ENCODE results near the gene LPCAT2. TPM values are rescaled to one million over a fixed set of nuclear protein-coding genes. Genes with fewer than 3 reads are reported as not detected.

LPCAT2 gene, protein sequence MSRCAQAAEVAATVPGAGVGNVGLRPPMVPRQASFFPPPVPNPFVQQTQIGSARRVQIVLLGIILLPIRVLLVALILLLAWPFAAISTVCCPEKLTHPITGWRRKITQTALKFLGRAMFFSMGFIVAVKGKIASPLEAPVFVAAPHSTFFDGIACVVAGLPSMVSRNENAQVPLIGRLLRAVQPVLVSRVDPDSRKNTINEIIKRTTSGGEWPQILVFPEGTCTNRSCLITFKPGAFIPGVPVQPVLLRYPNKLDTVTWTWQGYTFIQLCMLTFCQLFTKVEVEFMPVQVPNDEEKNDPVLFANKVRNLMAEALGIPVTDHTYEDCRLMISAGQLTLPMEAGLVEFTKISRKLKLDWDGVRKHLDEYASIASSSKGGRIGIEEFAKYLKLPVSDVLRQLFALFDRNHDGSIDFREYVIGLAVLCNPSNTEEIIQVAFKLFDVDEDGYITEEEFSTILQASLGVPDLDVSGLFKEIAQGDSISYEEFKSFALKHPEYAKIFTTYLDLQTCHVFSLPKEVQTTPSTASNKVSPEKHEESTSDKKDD
- total RNA-seq: 1 to 10 TPM in 1 of 2 donors, under 1 TPM in 1; 0.30 to 3.0 TPM

DNA sequence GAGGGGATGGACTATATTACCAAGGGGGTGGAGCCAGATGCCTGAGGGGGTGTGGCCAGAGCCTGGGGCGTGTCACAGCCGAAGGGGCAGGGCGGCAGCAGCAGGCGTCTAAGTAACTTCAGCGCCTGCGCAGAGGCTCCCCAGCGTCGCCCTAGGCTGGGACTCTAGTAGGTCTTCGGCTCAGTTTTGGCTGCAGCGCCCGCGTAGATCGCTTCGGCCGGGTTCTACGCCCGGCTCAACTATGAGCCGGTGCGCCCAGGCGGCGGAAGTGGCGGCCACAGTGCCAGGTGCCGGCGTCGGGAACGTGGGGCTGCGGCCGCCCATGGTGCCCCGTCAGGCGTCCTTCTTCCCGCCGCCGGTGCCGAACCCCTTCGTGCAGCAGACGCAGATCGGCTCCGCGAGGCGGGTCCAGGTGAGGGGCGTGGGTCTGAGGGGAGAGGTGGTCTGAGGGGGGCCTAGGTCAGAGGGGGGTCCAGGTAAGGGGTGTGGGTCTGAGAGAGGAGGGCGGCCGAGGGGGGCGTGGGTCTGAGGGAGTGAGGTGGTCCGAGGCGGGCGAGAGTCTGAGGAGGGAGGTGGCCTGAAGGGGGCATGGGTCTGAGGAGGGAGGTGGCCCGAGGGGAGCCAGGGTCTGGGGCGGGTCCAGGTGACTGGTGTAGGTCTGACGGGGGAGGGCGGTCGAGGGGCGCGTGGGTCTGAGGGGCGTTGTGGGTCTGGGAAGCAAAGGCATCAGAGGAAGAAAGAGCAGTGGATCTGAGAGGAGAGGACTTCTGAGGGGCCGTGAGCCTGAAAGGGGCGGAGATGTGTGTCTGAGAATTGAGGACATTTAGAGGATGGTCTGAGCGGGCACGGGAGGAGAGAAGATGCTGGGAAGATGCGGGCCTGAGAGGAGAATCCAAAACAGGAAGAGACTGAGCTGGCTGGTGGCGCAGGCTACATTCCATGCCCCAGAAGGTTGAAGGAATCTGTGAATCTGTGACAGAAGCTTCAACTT, at the start of gene LPCAT2:
TSS of gene LPCAT2 (plus strand) at position 132 of the 991 bp plus-strand sequence. CDS start at position 242, 110 bp downstream.
- peak in 1 of 2 donors; percentile 60 for DNase-seq (ENCODE audit: low spot score in 2 of 2)
- H3K36me3 Mint-ChIP-seq: peaks cover 17 to 22% of the 10 kb centered on the region in 2 donors

DNA sequence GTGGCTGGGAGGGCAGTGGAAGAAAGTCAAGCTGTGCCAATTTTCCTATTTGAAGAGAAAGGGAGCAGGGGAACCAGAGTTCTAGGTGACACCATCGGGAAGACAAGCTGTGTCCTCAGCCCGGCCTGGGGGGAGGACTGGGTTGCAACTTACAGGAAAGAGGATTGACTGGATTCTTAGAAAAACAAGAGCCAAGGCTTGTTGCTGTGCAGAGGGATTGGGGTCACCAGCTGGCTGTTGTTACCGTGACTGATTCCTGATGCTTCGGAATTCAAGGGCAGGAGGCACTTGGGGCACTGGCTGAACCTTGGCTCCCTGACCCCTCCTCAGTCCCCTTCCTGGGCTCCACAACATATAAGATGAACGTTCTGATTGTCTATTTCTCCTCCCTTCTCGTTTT, 46.6 kb upstream of the LPCAT2 start:
- DNase-seq (ENCODE audit: low spot score in 2 of 2): no peak

More for the DNA sequence above, at the start of gene LPCAT2:
- ATAC-seq: peak; percentile 56 to 95
- H3K9me3 Mint-ChIP-seq: no peaks in the 10 kb centered on the region
- H3K27ac Mint-ChIP-seq: peak within 1 kb of the TSS in 1 of 2 donors; percentile 51

DNA sequence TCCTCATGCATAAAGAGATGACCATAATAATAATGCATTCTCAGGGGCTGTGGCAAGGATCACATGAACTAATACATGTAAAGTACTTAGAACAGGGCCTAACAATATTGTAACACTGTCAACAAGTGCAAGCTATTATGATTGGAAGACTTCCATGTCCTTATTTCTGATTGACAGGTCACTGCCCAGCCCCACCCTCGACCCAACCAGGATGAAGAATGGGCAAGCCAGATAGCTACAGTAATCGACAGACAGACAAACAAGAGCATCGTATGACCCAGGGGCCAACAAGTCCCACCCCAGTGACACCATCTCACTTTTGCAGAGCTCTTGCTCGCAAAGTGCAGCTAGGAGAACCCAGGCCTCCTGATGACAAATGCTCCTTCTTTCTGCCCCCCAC, 44.5 kb upstream of the LPCAT2 start:
- no peak overlapping the region for H3K27ac Mint-ChIP-seq
- no peaks in the 10 kb centered on the region for H3K9me3 Mint-ChIP-seq
- no peaks in the 10 kb centered on the region for H3K36me3 Mint-ChIP-seq
- ATAC-seq (no peak), DNase-seq (ENCODE audit: low spot score in 2 of 2) (no peak)

More for the DNA sequence above, 46.6 kb upstream of the LPCAT2 start:
- ATAC-seq: no peak
- Mint-ChIP-seq H3K36me3 (no peaks in the 10 kb centered on the region), H3K9me3 (no peaks in the 10 kb centered on the region), H3K27ac (no peak overlapping the region)

DNA sequence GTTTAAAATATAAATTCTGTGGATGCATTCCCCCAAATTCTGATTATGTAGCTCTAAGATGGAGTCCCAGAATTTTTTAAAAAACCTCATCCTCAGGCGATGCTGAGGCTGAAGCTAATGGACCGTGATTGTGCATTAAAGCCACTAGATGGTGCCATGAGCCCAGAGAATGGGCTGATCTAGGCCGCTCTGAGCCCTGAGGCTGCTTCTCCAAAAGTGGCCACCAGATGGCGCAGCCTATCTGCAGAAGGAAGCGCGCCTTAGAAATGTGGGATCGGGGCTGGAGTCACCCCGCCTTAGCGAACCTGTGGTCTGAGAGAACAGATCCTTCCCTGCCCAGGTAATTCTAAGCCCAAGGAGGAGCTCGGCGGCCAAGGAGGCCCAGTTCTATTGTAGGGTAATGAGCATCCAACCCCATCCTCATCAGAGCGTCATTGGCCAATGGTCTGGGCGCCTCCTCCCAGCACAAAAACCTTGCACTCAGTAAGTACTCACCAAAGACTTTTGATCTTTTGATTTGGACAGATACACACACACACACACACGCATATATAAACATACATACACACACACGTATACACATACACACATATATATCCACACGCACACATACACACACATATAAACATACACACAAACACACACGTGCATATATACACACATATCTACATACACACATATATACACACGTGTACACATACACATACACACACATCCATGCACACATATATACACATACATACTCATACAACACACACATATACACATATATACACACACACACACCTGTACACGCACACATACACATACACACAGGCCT, 43.6 kb upstream of the LPCAT2 start:
- Mint-ChIP-seq H3K27ac (no peak overlapping the region), H3K9me3 (no peaks in the 10 kb centered on the region), H3K36me3 (no peaks in the 10 kb centered on the region)
- ATAC-seq (peak; percentile 96), DNase-seq (ENCODE audit: low spot score in 2 of 2) (peak; percentile 78 to 89)

DNA sequence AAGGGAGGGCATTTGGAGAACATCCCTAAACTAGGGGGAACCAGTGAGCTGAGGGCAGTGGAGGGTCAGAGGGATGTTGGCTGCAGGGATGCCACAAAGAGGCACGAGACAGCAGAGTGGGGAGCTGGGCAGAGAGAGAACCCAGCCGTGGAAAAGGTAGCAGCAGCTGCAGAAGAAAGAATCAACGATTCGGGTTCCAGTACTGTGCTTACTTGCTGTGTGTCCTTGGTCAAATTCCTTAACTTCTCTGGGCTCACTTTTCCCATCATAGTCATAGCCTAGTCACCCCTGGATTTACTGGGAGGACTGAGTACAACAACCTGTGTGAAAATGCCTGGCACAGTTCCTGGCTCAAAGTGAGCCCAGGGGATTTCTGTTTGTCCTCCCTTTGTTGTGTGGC, 42.7 kb upstream of the LPCAT2 start:
- ATAC-seq (no peak), DNase-seq (ENCODE audit: low spot score in 2 of 2) (no peak)
- Mint-ChIP-seq H3K9me3 (no peaks in the 10 kb centered on the region), H3K27ac (no peak overlapping the region), H3K36me3 (no peaks in the 10 kb centered on the region)

DNA sequence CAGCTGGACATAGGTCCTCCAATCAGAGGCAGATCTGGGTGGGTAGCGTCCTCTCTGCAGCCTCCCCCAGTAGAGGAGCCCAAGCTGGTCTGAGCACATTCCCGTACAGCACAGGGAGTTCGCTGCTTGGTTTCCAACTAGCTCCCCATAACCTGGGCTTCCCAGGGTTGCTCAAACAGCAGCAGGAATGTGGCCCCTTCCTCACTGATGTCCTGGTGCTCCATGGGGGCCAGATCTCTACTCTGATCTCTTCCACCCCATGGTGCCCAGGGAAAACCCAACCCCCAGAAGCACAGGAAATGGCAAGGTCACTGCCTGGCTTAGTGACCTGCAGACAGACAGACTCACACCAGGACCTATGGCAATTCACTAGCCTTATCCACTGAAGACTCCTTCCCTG, 41.0 kb upstream of the LPCAT2 start:
- no peaks in the 10 kb centered on the region for H3K9me3 Mint-ChIP-seq
- ATAC-seq (no peak), DNase-seq (ENCODE audit: low spot score in 2 of 2) (no peak)

DNA sequence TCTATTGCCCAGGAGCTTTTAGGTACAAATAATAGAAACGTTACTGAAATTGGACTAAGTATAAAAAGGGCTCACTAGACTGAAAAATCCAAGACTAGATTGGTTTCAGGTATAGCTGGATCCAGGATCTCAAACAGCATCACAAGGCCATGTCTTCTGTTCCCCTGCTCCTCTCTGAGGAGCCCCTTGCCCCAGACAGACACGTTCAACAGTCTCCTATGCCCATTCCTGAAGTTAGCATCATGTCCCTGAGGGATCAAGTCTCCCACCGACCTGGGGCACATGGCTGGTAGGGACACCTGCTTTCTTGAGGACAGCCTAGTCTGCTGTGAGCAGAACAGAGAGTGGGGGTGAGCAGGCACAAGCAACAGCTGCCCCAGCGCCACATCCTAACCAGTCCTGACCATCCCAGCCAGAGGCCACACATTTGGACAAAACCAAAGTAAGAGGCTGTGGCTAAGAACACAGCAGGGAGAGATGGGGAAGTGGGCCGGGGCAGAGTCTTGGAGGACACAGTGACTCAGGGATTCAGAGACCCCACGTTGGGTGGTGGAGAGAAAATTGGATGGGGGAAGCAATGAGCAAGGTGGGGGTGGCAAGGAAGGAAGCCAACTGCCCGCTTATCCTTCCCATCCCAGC, 40.4 kb upstream of the LPCAT2 start:
- Mint-ChIP-seq H3K9me3 (no peaks in the 10 kb centered on the region), H3K36me3 (no peaks in the 10 kb centered on the region), H3K27ac (peak overlapping the region in 1 of 2 donors; percentile 14)
- no peak for DNase-seq (ENCODE audit: low spot score in 2 of 2)
- no peak for ATAC-seq

More for the DNA sequence above, 41.0 kb upstream of the LPCAT2 start:
- Mint-ChIP-seq H3K27ac (no peak overlapping the region), H3K36me3 (no peaks in the 10 kb centered on the region)

DNA sequence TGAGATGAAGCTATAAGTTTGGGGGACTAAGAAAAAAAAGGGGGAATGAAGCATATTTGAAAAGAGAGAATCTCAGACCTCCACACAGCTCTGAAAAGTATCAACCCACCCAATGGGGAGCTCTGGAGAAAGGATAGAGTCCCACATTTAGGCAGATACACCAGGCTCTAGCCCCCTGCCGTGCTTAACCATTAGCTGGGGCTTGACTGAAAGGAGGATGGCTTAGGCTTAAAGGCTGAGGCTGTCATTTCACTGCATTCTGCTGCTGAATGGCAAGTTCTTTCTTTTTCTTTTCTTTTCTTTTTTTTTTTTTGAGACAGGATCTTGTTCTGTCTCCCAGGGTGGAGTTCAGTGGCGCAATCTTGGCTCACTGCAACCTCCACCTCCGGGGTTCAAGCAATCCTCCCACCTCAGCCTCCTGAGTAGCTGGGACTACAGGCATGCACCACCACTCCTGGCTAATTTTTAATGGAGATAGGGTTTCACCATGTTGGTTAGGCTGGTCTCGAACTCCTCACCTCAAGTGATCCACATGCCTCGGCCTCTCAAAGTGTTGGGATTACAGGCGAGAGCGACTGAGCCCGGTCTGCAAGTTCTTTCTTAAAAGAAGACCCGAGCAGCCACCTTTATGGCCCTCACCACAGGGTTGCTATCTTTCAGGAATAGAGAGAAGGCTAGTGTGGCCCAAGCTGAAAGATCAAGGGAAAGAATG, 38.9 kb upstream of the LPCAT2 start:
- no peak for ATAC-seq
- no peaks in the 10 kb centered on the region for H3K9me3 Mint-ChIP-seq
- H3K27ac Mint-ChIP-seq: no peak overlapping the region
- no peak for DNase-seq (ENCODE audit: low spot score in 2 of 2)
- no peaks in the 10 kb centered on the region for H3K36me3 Mint-ChIP-seq

DNA sequence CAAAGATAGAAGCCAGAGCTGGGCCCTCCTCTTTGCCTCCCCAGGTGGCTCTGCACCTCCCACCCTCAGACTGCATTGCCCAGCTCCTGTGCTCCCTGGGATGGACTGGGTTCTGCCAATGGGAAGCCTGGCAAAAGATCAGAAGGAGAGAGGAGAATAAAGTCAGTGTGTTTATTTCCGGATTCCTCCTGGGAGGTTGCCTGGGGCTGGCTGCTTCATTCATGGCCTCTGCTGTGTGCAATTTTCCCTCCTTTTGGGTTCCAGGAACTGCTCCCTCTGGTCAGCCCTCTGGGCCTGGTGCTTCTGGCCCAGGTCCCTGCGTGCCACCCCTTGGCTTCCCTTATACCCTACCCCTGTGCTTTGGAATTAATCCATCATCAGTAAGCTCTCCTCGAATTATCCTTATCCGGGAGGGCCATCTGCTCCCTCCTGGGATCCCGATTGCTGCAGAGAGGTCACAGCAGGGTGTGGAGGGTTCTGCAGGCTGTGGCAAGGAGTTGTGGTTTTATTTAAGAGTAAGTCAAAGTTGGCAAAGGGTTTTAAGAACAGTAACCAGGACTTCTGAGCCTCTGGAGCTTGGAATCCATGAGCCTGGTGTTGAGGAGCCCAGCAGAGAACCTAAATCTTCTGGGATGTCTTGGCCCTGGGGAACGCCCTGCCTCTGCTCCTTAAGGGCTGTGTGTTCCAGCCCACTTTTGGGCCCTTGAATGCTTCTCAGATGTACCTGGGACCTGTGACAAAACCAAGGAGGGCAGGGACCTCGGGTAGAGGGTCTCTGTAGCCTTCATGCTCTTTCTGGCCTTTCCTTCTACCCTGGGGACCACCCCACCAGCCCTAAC, 38.1 kb upstream of the LPCAT2 start:
- H3K27ac Mint-ChIP-seq: no peak overlapping the region
- no peak for DNase-seq (ENCODE audit: low spot score in 2 of 2)
- peak in 1 of 2 donors; percentile 29 for ATAC-seq
- no peaks in the 10 kb centered on the region for H3K9me3 Mint-ChIP-seq
- H3K36me3 Mint-ChIP-seq: no peaks in the 10 kb centered on the region

DNA sequence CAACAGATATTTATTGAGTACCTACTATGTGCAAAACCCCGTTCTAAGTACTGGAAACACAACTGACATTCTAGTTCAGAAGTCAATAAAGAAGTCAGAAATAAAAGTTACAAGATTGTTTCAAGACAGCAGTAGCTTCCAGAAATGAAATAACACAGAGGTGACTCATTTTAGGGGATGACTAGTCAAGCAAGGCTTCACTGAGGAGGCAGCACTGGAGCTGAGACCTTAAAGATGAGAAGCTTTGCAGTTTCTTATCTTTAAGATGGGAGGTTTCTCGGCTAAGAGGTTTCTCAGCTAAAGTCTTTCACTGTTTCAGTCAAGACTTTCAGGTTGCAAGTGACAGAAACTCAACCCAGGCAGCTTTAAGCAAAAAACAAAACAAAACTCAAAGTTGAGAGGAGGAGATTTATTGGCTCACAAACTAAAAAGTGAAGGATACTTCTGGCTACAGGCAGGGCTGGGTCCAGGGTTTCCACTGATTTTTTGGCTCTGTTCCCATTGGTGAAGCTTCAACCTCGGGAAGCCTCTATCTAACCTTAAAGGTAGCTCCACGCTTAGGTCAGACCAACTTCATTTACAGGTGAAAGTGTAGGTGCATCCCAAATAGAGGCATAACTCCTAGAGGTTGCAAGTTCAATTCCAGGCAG, 37.3 kb upstream of the LPCAT2 start:
- H3K27ac Mint-ChIP-seq: peak overlapping the region in 1 of 2 donors; percentile 62
- ATAC-seq: peak; percentile 88 to 99
- H3K36me3 Mint-ChIP-seq: no peaks in the 10 kb centered on the region
- DNase-seq (ENCODE audit: low spot score in 2 of 2): peak in 1 of 2 donors; percentile 12
- no peaks in the 10 kb centered on the region for H3K9me3 Mint-ChIP-seq

DNA sequence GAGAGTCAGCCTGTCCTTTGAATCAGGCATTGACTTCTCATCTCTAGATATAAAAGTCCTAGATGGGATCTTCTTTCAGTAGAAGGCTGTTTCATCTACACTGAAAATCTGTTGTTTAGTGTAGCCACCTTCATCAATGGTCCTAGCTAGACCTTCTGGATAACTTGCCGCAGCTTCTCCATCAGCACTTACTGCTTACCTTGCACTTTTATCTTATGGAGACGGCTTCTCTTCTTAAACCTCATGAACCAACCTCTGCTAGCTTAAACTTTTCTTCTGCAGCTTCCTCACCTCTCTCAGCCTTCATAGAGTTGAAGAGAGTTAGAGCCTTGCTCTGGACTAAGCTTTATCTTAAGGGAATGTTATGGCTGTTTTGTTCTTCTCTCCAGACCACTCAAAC, 35.3 kb upstream of the LPCAT2 start:
- Mint-ChIP-seq H3K27ac (no peak overlapping the region), H3K9me3 (no peaks in the 10 kb centered on the region), H3K36me3 (peaks cover 0 to 4% of the 10 kb centered on the region in 2 donors)
- no peak for ATAC-seq
- no peak for DNase-seq (ENCODE audit: low spot score in 2 of 2)

DNA sequence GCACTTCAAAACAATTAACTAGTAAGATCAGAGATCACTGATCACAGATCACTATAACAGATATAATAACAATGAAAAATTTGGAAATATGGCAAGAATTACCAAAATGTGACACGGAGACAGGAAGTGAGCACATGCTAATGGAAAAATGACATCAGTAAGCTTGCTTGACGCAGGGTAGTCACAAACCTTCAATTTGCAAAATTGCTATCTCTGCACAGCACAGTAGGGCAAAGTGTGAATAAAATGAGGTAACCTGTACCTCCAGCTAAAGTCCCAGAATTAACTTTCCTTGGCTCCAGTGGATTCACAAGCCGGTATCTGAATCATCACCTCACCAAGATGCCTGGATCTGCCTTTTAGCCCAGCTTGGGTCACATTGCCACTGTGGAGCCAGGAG, 34.1 kb upstream of the LPCAT2 start:
- no peak for DNase-seq (ENCODE audit: low spot score in 2 of 2)
- no peak overlapping the region for H3K27ac Mint-ChIP-seq
- H3K9me3 Mint-ChIP-seq: no peaks in the 10 kb centered on the region
- no peak for ATAC-seq
- peaks cover 0 to 4% of the 10 kb centered on the region in 2 donors for H3K36me3 Mint-ChIP-seq

DNA sequence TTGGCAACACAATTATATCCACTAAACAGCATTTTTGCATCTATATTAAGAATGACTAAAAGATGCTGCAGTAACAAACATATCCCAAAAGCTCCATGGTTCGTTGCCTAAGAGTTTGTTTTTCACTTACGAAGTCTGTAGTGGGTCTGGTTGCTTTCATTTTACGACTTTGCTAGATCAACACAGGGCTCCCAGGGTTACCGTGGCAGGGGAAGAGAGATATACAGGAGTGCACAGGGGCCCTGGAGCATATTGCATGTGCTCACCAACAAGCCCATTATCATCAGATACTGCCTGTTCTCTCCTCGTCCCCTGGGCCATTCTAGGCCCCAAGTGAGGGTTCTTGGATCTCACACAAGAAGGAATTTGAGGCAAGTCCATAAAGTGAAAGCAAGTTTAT, 33.0 kb upstream of the LPCAT2 start:
- Mint-ChIP-seq H3K36me3 (peaks cover 0 to 4% of the 10 kb centered on the region in 2 donors), H3K27ac (no peak overlapping the region), H3K9me3 (no peaks in the 10 kb centered on the region)
- ATAC-seq (no peak), DNase-seq (ENCODE audit: low spot score in 2 of 2) (no peak)
